ENCODE results near the gene VPS4B. TPM values are rescaled to one million over a fixed set of nuclear protein-coding genes. Genes with fewer than 3 reads are reported as not detected.
"Not testable (repeated sequence)": the region's sequence is repeated elsewhere in the genome, so short reads cannot be mapped to it uniquely, and the experiment has no call there.

Gene VPS4B
- total RNA-seq, 1 experiment from 2014 or later: 46.2 TPM

GRCh38 chr18:63373161-63373560, 49.1 kb downstream of the VPS4B start:
- no peak for DNase-seq (ENCODE audit: low read depth)

DNA sequence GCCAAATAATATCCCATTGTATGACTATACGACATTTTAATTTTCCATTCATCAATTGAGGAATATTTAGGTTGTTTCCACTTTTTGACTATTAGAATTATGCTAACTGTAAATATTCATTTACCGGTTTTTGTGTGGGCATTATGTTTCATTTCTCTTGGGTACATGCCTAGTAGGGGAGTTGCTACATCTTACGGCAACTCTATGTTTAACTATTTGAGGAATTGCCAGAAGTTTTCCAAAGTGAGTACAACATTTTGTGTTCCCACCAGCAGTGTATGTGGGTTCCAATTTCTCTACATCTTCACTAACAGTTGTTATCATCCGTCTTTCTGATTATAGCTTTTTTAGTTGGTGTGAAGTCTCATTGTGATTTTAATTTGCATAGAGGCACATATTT, 53.7 kb downstream of the VPS4B start:
- no peak for DNase-seq (ENCODE audit: low read depth)

- DNase-seq (ENCODE audit: low read depth): peak; percentile 98
Observed at GRCh38 chr18:63367053-63367953, 55.0 kb downstream of the VPS4B start, which contains the start of gene KDSR. TSS of gene KDSR (minus strand) at chr18:63367206. CDS start at chr18:63367118, 88 bp downstream.

GRCh38 chr18:63366213-63367052, 55.8 kb downstream of the VPS4B start:
- DNase-seq (ENCODE audit: low read depth): peak; percentile 86

DNA sequence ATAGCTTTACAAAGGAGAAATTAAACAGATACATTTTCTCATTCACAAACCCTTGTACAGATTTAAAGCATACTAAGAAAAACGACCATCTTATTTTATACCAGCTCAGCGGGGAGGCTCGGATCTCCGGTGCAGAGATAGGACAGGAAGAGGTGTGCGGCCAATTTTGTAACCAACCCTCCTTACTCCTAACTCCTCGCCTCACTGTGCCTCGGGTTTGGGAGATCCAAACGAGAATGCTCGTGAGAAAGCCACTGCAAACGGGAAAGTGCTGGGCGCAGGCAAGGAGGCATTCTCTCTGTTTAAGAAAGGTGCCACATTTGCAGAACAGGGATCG, 56.4 kb downstream of the VPS4B start:
- no peak for DNase-seq (ENCODE audit: low read depth)

GRCh38 chr18:63363951-63364350, 58.3 kb downstream of the VPS4B start:
- no peak for DNase-seq (ENCODE audit: low read depth)

- not testable (repeated sequence) for DNase-seq (ENCODE audit: low read depth)
Observed at GRCh38 chr18:63363420-63363819, 58.9 kb downstream of the VPS4B start.

DNA sequence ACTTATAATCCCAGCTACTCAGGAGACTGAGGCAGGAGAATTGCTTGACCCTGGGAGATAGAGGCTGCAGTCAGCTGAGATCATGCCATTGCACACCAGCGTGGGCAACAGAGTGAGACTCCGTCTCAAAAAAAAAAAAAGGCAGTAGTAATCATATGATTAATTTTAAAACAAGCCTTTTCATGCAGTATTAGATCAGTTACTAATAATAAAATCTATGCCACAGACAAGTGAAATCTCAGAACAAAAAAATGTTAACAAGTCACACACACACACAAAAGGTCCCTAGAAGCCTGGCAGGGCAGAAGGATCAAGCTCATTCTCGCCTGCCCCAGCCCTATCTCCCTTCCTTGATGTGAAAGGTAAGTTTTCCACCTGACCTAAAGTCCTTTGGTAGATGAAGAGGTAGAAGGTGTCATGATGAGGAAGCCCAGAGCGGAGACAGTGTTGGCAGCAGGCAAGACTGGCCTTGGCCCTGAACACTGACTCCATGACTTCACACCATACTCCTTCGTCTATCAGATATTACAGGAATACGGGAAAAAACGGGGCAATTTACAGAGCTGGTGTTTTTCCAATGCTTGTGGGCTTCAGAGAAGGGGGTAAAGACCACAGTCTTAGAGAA, 65.9 kb downstream of the VPS4B start:
- no peak for DNase-seq (ENCODE audit: low read depth)

GRCh38 chr18:63350230-63350629, 72.0 kb downstream of the VPS4B start:
- DNase-seq (ENCODE audit: low read depth): no peak

DNA sequence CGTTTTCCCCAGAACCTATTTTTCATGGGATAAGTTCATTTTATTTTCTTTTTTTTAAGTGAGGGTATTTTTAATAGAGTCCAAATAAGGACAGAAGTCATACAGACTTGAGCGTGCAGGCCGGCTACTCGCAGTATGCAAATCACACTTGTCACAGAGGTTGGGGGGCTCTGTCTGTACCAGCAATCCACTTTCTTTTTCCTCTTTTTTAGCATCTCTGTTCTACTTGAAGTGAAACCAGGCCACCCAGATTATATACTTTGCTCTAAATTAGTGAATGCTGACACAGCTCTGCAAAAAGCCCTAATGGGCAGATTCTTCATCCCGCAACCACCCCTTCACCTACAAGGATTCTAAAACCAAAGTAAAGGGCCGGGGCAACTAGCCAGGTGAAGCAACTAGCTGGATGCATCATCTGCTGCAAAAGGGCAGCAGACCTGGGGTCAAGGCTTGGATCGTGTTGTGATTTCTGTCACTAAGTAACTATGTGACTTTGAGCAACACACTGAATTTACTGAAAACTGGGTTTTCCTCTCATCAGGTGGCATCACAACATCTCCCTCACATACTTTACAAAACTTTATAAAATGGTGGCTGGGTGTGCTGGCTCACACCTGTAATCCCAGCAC, 73.7 kb downstream of the VPS4B start:
- no peak for DNase-seq (ENCODE audit: low read depth)

DNA sequence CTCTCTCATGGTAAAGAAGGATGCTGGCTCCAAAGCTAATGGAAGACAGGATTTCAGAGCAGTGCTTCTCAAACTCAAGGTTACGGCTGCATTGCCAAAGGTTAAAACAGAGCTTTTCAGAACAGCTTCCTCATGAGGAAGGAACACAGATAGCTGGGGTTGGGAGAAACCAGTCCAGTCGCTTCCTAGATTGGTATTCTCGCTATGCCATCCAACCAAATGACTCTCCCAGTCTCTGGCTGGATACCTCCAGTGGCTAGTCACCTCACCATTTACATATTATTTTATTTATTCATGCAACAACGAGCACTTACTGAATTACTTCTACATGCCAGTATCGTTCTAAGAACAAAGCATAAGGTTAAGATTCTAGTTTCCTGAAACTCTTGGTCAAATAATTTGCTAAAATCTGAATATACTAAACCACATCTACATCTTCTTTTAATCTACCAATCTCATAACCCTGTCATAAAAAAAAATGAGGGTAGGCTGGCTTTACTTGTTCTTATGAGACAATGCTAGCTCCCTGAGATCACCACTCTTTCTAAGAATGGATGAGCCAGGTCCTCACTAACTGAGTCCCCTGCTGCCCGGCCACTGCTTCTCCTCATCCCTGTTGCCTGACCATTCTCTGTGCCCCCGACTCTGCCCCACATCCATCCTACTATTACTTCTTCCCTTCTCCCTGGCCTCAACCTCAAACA, 75.6 kb downstream of the VPS4B start:
- DNase-seq (ENCODE audit: low read depth): no peak

- no peak for DNase-seq (ENCODE audit: low read depth)
Observed at GRCh38 chr18:63346031-63346430, 76.2 kb downstream of the VPS4B start.

GRCh38 chr18:63344918-63345317, 77.4 kb downstream of the VPS4B start:
- DNase-seq (ENCODE audit: low read depth): no peak

- no peak for DNase-seq (ENCODE audit: low read depth)
Observed at GRCh38 chr18:63344263-63344662, 78.0 kb downstream of the VPS4B start.

DNA sequence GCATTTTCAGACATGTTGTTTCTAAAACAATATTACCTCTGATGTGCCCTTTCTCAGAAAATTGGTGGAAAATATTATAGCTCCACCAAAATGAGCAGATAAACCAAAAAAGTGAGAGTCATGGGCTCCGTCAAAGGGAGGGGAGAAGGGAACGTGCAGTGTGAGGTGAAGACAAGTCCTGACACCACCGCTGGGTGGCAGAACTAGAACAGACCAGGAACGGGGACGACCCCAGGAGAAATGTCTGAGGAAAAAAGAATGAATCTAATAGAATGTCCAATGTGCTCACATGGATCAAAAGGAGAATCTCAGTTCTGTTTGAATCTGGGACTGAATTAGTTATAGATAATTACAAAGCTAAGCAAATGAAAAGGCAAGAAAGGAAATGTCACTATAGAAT, 80.1 kb downstream of the VPS4B start:
- DNase-seq (ENCODE audit: low read depth): peak; percentile 30

GRCh38 chr18:63339920-63340484, 82.3 kb downstream of the VPS4B start:
- DNase-seq (ENCODE audit: low read depth): no peak
